LNCAP (cell line): Measurements from ENCODE around the gene HBP1.
A peak's percentile ranks its signal among the peaks of the same experiment; 100 is the strongest.

Experiments
- CTCF ChIP-seq: fragments of 450-650 bp; IDR thresholded peaks from 2 replicates; pipeline ENCODE4 v1.5.1; 2017; ENCODE audit warnings: mild to moderate bottlenecking

Gene HBP1

GRCh38 chr7:107181172-107181571 is 12.4 kb downstream of the HBP1 start:
- TF ChIP-seq CTCF: no peak

GRCh38 chr7:107185716-107186115 is 16.9 kb downstream of the HBP1 start:
- TF ChIP-seq CTCF: no peak

GRCh38 chr7:107186240-107186639 is 17.4 kb downstream of the HBP1 start:
- no peak for TF ChIP-seq CTCF

GRCh38 chr7:107187774-107188173 is 19.0 kb downstream of the HBP1 start:
- no peak for TF ChIP-seq CTCF

GRCh38 chr7:107190090-107190489 is 21.3 kb downstream of the HBP1 start:
- TF ChIP-seq CTCF: no peak

GRCh38 chr7:107194052-107194451 is 25.2 kb downstream of the HBP1 start:
- TF ChIP-seq CTCF: peak; percentile 37; the same call in 1 of the 2 replicates

GRCh38 chr7:107196834-107197610 is 28.2 kb downstream of the HBP1 start:
- TF ChIP-seq CTCF: no peak
